AG10803 (cell line): ENCODE data around the gene BAIAP2.

ENCODE experiments used
- DNase-seq: peaks from one replicate; pipeline ENCODE4 v3.0.0; 2010; ENCODE audit warnings: low read depth
- H3K4me3 ChIP-seq: 2 replicates; pipeline ENCODE4 v1.5.1; 2011; ENCODE audit warnings: mild to moderate bottlenecking, low read length, control low read depth
- TF ChIP-seq, protein P1 (sequence below): conservative IDR thresholded peaks from 2 replicates; pipeline ENCODE4 v1.5.1; 2011; ENCODE audit warnings: mild to moderate bottlenecking, low read length, control low read depth, inconsistent platforms

The BAIAP2 gene

DNA sequence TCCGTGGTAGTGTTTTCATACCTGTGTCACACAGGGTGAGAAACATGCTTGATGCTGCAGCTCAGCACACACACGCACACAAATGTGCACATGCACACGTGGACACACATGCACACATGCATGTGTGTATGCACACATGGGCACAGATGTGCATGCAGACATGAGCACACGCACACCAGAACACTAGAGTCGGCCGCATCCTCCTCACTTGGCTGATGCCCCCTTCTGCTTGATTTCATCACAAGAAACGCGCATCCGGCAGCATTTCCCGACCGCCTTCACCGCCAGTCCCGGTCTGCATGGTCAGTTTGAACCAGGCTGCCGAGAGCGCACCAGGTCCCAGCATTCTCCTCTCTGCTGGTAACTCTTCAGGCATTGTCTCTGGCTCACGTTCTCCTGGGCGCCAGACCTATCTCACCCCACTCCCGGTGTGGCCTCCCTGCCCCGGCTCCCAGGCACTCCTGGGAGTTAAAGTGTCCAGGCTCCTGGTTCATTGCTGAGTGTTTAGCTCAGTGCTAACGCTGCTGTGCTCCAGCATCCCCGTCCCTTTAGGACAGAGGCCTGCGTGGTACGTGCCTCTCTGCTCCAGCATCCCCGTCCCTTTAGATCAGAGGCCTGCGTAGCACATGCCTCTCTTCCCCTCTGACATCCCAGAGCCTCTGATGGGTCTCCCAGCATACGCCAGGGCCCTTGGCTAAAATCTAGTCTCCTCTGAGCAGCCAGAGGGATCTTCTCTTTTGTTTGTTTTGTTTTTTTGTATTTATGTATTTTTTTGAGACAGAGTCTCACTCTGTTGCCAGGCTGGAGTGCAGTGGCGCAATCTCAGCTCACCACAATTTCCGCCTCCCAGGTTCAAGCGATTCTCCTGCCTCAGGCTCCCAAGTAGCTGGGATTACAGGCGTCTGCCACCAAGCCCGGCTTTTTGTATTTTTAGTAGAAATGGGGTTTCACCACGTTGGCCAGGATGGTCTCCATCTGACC, 16.0 kb downstream of the BAIAP2 start:
- H3K4me3 ChIP-seq = no peak overlapping the region
- no peak for DNase-seq
- TF ChIP-seq, protein P1, sequence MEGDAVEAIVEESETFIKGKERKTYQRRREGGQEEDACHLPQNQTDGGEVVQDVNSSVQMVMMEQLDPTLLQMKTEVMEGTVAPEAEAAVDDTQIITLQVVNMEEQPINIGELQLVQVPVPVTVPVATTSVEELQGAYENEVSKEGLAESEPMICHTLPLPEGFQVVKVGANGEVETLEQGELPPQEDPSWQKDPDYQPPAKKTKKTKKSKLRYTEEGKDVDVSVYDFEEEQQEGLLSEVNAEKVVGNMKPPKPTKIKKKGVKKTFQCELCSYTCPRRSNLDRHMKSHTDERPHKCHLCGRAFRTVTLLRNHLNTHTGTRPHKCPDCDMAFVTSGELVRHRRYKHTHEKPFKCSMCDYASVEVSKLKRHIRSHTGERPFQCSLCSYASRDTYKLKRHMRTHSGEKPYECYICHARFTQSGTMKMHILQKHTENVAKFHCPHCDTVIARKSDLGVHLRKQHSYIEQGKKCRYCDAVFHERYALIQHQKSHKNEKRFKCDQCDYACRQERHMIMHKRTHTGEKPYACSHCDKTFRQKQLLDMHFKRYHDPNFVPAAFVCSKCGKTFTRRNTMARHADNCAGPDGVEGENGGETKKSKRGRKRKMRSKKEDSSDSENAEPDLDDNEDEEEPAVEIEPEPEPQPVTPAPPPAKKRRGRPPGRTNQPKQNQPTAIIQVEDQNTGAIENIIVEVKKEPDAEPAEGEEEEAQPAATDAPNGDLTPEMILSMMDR = no peak

DNA sequence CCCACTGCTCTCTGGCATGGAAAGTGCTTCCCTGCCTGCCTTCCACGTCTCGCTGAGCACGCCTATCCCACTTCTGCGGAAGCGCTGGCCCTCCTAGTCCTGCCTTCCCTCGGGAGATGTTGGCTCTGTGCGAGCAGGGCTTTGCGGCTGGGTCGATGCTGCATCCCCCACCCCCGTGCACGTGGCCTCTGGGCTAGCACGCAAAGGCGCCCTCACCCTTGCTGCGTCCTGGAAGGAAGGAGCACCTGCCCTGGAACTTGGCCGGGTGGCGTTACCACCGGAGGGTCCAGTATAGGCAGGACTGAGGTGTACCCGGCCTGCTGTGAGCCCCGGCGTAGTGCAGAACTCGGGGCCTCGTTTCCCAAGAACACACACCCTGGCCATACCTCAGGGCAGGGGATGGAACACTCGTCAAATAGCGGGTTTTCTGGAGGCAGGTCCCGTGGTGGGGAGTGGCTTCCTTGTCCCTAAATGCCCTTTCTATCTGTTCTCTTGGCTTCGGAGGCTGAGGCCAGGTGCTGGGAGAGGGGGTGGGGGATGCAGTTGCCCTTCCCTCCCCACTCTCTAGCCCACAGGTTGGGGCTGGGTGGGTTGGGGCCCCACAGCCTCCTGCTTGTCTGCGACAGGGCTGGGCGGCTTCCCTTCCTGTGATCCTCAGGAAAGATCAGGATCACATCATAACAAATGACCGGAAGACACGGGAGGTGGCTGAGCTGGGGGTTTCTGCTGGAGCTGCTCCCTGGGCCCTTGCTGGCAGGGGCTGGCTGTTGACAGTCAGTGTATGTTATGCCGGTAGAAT, 17.4 kb downstream of the BAIAP2 start:
- DNase-seq = no peak
- TF ChIP-seq, protein P1 = no peak
- no peak overlapping the region for H3K4me3 ChIP-seq

DNA sequence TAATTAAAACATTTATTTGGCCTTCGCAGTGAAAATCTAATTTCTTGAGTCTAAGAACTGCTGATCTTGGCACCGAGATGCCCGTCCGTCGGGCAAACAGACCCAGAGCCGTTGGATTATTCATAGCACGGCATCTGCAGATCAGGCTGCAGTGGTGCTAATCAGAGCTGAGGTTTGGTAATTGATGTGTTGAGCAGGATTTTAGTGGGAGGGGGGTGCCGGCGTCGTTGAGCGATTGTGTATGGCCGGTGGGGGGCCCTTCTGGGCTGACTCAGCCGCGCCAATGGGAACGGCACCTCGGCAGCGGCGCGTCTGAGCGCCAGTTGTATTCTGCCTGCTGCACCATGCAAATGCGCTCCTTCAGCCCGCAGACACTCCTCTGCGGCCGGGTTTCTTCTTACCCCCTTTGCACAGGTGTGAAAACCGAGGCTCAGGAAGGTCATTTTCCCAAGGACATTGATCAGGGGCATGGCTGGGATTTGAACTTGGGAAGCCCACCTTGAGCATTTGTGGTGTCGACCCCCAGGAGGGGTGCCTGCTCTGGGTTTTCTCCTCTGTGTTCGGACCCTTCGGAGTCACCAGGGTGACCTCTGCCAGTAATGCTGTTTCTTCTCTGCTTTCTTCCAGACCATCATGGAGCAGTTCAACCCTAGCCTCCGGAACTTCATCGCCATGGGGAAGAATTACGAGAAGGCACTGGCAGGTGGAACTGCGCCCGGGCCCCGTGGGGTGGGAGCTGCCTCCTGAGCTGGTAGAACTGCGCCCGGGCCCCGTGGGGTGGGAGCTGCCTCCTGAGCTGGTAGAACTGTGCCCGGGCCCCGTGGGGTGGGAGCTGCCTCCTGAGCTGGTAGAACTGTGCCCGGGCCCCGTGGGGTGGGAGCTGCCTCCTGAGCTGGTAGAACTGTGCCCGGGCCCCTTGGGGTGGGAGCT, 18.4 kb downstream of the BAIAP2 start:
- TF ChIP-seq, protein P1 = no peak
- H3K4me3 ChIP-seq = no peak overlapping the region
- DNase-seq = no peak

DNA sequence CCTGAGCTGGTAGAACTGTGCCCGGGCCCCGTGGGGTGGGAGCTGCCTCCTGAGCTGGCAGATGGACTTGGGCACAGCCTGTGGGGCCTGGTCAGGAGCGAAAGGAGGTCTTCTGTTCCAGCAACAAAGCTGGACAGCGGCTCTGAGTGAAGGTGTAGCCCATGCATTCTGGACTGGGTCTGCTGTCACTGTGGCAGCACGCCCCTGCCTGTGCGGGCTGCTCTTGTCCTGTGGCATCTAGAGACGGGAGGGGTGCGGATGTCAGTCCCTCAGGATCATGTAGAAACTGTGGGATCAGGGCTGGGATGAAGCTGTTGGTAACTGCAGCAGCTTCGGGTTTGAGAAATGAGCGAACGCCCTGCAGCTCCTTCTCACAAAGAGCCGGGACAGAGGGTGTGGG, 19.4 kb downstream of the BAIAP2 start:
- no peak for DNase-seq
- H3K4me3 ChIP-seq = no peak overlapping the region
- TF ChIP-seq, protein P1 = no peak

DNA sequence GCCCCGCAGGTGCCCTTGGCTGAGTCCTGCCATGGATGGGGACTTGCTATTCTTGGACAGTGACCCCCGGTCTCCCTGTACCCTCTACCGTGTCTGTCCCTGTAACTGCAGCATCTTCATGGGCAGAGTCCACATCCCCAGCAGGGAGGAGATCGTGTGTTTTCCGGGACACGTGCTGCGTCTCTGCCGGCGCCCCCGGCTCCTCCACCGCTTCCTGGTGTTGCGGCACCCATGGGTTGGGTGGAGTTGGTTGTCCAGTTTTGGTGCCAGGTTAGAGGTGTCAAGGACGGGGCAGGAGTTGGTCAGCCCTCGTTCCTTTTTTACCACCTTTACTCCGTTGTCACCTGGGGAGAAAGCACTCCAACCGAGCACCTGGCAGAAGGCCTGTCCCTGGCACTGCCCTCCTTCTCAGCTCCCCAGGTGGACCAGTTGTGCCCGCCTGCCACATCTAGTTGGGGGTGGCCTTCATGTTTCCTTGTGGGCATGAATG, 20.0 kb downstream of the BAIAP2 start:
- no peak for DNase-seq
- TF ChIP-seq, protein P1 = no peak
- H3K4me3 ChIP-seq = no peak overlapping the region

DNA sequence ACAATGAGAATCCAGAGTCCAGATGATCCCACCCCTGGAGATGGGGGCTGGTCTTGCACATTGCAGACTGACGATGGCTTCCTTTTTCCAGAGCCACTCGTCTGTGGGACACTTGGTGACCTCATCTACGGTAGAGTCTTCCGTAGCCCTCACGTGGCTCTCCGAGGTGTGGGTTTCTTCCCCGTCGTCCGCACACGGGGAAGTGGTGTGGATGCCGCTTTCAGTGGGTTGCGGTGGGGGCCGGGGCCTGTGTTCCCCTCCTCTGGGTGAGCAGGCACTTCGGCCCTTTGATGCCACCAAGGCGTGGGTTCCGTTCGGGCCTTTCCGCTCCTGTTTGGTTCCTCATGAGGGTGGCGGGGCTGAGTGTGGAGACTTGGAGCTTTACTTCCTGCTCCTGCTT, 21.4 kb downstream of the BAIAP2 start:
- TF ChIP-seq, protein P1 = no peak
- no peak for DNase-seq
- no peak overlapping the region for H3K4me3 ChIP-seq
